ENCODE results near the gene GPR183. TPM values are rescaled to one million over a fixed set of nuclear protein-coding genes. Genes with fewer than 3 reads are reported as not detected.

The GPR183 gene
- total RNA-seq, 1 experiment from 2014 or later: 49.6 TPM

DNA sequence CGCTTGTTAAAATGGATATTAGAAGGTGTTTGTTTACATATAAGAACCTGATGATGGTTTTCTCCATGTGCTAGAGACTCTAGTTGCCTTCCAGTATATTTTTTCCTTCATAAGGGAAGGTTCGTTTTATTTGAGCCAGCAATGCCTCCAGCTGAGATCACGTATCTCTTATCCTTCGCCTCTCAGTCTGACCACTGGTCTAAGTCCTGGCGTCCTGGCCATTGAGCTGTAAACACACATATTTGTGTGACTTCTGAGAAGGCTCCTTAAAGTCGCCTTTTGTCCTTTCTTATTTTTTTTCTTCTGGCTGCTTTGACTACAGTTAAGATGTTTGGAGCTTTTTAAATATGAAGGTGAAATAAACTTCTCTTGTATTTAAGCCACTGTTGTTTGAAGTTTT is 23.7 kb upstream of the GPR183 start:
- Histone ChIP-seq H3K27ac (peak overlapping the region; percentile 19), H3K4me1 (replicated peaks) (peaks cover 45% of the 10 kb centered on the region), H3K27me3 (replicated peaks) (no peaks in the 10 kb centered on the region), H3K36me3 (peaks cover 14% of the 10 kb centered on the region), H3K9me3 (replicated peaks) (no peaks in the 10 kb centered on the region), H3K4me3 (no peak overlapping the region)
- peak; percentile 89 to 92 for DNase-seq (ENCODE audit: low read depth in 1 of 2, low spot score in 2 of 2)

DNA sequence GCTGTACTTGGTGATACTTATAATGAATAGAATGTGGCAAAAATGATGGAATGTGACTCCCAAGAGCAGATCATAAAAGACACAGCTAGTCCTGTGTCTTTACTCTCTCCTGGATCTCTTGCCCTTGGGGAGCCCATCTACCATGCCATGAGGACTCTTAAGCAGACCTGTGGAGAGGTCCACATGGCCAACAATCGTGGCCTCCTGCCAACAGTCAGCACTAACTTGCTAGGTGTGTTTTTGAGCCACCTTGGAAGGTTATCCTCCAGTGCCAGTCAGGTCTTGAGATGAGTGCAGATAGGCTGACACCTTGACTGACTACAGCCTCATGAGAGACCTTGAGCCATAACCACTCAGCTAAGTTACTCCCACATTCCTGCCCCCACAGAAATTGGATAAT is 22.3 kb upstream of the GPR183 start:
- DNase-seq (ENCODE audit: low read depth in 1 of 2, low spot score in 2 of 2): peak in 1 of 2 experiments; percentile 72
- Histone ChIP-seq H3K27me3 (replicated peaks) (no peaks in the 10 kb centered on the region), H3K9me3 (replicated peaks) (no peaks in the 10 kb centered on the region), H3K27ac (peak overlapping the region; percentile 55; the same call in 1 of the 2 replicates), H3K4me1 (replicated peaks) (peaks cover 45% of the 10 kb centered on the region), H3K4me3 (no peak overlapping the region), H3K36me3 (peaks cover 14% of the 10 kb centered on the region)

DNA sequence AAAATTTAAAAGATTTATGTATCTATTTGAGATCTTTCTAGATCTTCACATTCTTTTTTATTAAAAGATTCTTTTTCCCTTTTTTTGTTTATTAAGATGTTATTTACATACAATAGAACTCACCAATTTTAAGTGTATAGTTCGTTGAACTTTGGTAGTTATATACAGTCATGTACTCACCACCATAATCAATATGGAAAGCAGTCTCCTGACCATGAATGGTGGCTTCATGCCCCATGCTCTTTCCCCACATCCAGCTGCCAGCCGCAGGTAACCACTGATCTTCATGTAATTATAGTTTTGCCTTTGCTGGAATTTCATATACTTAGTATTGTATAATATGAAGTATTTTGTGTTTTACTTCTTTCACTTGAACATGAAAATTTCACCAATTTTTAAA is 20.6 kb upstream of the GPR183 start:
- H3K4me3 ChIP-seq: no peak overlapping the region
- no peak overlapping the region for H3K27ac ChIP-seq

DNA sequence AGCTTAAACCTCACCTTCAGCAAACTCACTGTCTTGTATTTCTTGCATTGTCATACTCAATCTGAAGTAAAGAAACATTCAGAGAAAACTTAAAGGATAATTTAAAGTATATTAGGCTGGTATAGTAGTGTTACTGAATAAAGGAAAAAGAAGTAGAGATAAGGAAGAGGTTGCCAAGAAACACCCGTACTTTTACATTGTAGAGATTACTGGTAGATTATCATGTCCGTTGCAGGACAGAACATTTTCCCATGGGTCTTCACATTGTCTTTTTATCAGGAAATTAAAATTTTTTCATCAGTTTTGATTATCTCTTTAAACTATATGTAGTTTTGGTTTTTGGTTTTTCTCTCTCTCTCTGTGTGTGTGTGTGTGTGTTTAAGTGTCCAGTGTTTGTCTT is 19.9 kb upstream of the GPR183 start:
- peaks cover 14% of the 10 kb centered on the region for H3K36me3 ChIP-seq
- H3K27me3 ChIP-seq (replicated peaks): no peaks in the 10 kb centered on the region

More for the DNA sequence above, 20.6 kb upstream of the GPR183 start:
- no peak for DNase-seq (ENCODE audit: low read depth in 1 of 2, low spot score in 2 of 2)
- Histone ChIP-seq H3K4me1 (replicated peaks) (peaks cover 43% of the 10 kb centered on the region), H3K9me3 (replicated peaks) (no peaks in the 10 kb centered on the region), H3K27me3 (replicated peaks) (no peaks in the 10 kb centered on the region), H3K36me3 (peaks cover 14% of the 10 kb centered on the region)

DNA sequence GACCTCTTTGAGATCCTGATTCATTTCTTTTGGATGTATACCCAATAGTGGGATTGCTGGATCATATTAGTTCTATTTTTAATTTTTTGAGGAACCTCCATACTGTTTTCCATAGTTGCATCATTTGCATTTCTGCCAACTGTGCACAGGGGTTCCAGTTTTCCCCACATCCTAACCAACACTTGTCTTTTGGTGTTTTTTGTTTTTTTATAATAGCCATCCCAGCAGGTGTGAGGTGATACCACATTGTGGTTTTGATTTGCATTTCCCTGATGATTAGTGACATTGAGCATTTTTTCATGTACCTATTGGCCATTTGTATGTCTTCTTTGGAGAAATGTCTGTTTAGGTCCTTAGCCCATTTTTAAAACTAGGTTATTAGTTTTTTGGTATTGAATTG is 18.8 kb upstream of the GPR183 start:
- no peak for DNase-seq (ENCODE audit: low read depth in 1 of 2, low spot score in 2 of 2)
- Histone ChIP-seq H3K27ac (no peak overlapping the region), H3K27me3 (replicated peaks) (no peaks in the 10 kb centered on the region), H3K4me1 (replicated peaks) (peaks cover 43% of the 10 kb centered on the region), H3K4me3 (no peak overlapping the region), H3K36me3 (peaks cover 14% of the 10 kb centered on the region), H3K9me3 (replicated peaks) (no peaks in the 10 kb centered on the region)

More for the DNA sequence above, 19.9 kb upstream of the GPR183 start:
- no peak for DNase-seq (ENCODE audit: low read depth in 1 of 2, low spot score in 2 of 2)
- Histone ChIP-seq H3K4me1 (replicated peaks) (peaks cover 43% of the 10 kb centered on the region), H3K9me3 (replicated peaks) (no peaks in the 10 kb centered on the region), H3K4me3 (no peak overlapping the region), H3K27ac (no peak overlapping the region)

DNA sequence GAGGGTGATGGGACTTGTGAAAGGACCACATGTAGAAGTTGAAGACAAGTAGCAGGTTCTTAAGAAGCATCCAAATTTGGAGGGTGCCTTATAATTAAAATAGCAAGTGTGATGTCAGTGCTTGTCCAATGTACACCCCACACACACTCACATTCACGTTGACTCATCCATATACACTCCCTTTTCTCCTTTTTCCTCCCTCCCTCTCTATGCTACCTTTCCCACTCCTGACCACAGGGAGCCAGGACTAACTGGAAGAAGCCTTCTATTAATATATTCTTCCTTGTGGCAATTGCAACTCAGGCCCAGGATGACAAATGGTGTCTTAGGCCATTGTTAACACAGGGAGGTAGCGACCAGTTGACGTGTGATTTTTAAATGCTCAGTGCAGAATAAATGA is 16.3 kb upstream of the GPR183 start:
- Histone ChIP-seq H3K9me3 (replicated peaks) (no peaks in the 10 kb centered on the region), H3K27ac (no peak overlapping the region), H3K36me3 (peaks cover 4% of the 10 kb centered on the region), H3K4me3 (no peak overlapping the region), H3K27me3 (replicated peaks) (no peaks in the 10 kb centered on the region), H3K4me1 (replicated peaks) (peaks cover 46% of the 10 kb centered on the region)
- DNase-seq (ENCODE audit: low read depth in 1 of 2, low spot score in 2 of 2): peak in 1 of 2 experiments; percentile 58

DNA sequence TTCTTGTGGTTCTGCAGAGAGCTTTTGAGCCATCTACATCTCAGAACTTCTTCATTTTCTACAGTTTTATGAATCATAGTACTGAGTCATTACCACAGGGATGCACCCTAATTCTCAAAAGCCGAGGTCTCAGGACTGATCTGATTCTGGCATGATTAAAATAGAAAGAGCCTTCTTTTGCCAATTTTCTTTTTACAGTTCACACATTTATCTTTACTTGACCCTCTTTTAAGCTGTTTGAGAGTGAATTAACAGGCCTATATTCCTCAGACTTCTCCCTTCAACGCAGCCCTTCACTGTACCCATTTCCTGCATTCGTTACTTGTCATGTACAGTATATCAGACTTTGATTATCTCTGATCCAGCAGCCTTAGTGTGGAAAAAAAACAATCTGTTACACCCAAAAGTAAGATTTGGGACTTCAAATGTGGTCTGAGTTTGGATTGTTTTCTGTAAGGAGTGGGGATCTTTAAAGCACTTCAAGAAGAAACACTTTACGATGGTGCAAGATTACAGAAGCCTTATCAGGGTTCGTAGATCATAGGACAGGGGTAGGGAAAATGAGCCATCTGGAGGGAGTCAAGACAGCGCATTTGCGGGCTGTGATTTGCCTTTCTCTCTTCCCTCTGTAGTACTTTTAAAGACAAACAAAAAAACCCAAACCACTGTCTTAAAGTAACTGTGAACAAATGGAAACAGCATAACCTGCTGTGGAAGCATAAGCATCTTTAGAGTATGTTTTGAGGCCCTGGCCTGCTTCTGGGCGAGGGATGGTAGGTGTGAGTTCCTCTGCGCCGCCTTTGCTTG is 15.3 kb upstream of the GPR183 start:
- peaks cover 46% of the 10 kb centered on the region for H3K4me1 ChIP-seq (replicated peaks)
- no peaks in the 10 kb centered on the region for H3K9me3 ChIP-seq (replicated peaks)
- H3K27ac ChIP-seq: peak overlapping the region; percentile 25
- H3K4me3 ChIP-seq: no peak overlapping the region
- no peaks in the 10 kb centered on the region for H3K27me3 ChIP-seq (replicated peaks)
- DNase-seq (ENCODE audit: low read depth in 1 of 2, low spot score in 2 of 2): peak; percentile 74 to 95
- H3K36me3 ChIP-seq: no peaks in the 10 kb centered on the region; the same call in 1 of the 2 replicates

DNA sequence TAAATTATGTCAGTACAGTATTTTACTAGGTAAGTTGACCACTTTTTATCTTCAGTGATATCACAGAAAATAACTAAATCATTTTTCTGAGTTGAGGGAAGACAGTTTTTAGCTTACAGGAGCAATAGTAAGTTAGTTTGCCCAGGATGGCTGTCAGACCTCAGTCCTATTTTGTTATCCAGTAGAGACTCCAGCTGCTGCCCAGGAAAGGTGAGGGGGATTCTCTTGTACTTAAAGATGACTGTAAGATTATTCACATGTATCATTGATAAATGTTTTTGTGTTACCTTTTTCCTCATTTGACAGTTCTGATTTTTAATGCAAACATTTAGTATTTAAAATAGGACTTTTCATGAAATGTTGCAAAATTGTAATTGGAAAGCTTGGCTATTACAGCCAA is 14.5 kb upstream of the GPR183 start:
- DNase-seq (ENCODE audit: low read depth in 1 of 2, low spot score in 2 of 2): peak; percentile 56 to 60
- Histone ChIP-seq H3K9me3 (replicated peaks) (no peaks in the 10 kb centered on the region), H3K27me3 (replicated peaks) (no peaks in the 10 kb centered on the region), H3K4me1 (replicated peaks) (peaks cover 50% of the 10 kb centered on the region), H3K4me3 (no peak overlapping the region), H3K36me3 (no peaks in the 10 kb centered on the region; the same call in 1 of the 2 replicates), H3K27ac (peak overlapping the region; percentile 25)

DNA sequence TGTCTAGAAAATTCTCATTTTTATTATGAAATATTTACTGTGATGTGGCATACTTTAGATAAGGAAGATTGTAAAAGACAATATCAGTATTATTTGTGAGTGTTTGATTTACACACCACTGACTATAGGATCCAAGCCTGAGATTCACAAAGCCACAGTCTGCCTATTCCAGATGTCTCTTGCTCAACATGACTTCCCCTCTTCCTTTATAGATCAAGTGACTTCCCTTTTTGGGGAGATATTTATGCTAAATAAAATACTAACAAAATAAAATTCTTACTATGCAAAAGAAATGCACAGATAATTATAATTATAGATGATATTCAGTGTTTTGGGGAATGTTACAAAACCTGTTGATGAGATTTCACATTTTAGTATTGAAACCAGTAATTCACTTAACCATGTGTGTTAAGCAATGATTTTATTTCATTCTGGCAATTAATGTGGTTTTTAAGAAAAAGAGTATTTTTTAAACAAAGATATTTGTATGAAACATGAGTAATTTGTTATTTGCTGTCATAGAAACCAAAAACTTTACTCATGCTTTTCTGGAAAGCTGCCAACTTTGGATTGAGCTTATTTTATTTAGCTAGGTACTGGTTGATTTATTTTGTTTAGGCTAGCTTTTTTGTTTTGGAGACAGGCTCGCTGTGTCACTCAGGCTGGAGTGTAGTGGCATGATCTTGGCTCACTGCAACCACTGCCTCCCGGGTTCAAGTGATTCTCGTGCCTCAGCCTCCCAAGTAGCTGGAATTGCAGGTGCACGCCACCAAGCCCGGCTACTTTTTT is 13.7 kb upstream of the GPR183 start:
- no peaks in the 10 kb centered on the region; the same call in 1 of the 2 replicates for H3K36me3 ChIP-seq
- peaks cover 53% of the 10 kb centered on the region for H3K4me1 ChIP-seq (replicated peaks)
- peak overlapping the region; percentile 70 for H3K27ac ChIP-seq
- H3K9me3 ChIP-seq (replicated peaks): no peaks in the 10 kb centered on the region
- H3K4me3 ChIP-seq: no peak overlapping the region
- peak; percentile 89 to 99 for DNase-seq (ENCODE audit: low read depth in 1 of 2, low spot score in 2 of 2)
- H3K27me3 ChIP-seq (replicated peaks): no peaks in the 10 kb centered on the region

DNA sequence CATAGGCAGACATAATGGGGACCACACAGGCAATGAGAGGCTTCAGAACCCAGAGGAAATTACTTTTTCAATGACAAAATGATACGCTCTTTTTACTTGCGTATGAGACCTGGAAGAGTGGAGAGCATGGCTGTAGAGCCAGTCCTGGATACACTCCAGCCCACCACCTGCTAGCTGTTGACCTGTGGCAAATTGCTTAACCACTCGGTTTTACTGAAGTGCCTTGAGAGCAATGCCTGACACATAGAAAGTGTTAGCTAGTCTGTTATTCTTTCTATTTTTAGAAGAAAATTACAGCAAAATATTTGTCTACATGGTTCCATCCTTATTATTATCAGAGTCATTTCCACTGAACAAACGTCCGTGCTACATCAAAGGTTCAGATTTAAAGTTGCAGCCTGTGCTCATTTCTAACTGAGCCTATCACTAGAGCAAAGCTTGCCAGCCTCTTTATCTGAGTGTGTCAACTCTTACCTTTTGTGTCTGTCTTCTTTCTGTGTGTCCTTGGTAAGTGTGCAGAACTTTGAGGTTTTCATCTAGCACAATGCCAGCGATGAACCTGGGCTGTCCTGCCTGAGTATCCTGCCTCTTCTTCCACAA is 9.6 kb upstream of the GPR183 start:
- peaks cover 47% of the 10 kb centered on the region for H3K4me1 ChIP-seq (replicated peaks)

DNA sequence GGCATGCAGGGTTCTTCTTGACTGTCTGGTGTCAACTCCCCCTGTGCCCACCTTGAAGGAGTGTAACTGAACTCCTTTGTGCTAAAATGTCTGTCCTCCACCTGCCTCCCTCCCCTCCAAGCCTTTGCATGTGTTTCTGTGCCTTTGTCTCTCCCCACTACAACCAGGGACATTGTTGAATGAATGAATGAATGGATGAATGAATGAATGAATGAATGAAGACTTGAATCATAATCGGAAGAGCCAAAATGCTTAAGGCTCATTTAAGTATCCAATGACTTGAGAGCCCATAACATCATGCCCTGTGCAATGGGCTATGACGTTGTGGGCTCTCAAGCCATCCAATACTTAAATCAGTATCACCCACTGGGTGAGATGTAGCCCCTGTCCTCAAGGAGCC is 9.0 kb upstream of the GPR183 start:
- H3K36me3 ChIP-seq: peaks cover 5% of the 10 kb centered on the region; the same call in 1 of the 2 replicates
- no peak overlapping the region for H3K4me3 ChIP-seq
- no peak for DNase-seq (ENCODE audit: low read depth in 1 of 2, low spot score in 2 of 2)
- H3K4me1 ChIP-seq (replicated peaks): peaks cover 47% of the 10 kb centered on the region
- no peaks in the 10 kb centered on the region for H3K27me3 ChIP-seq (replicated peaks)
- no peak overlapping the region for H3K27ac ChIP-seq
- H3K9me3 ChIP-seq (replicated peaks): no peaks in the 10 kb centered on the region

More for the DNA sequence above, 9.6 kb upstream of the GPR183 start:
- no peak overlapping the region for H3K4me3 ChIP-seq
- H3K27ac ChIP-seq: no peak overlapping the region
- H3K27me3 ChIP-seq (replicated peaks): no peaks in the 10 kb centered on the region
- H3K36me3 ChIP-seq: peaks cover 5% of the 10 kb centered on the region; the same call in 1 of the 2 replicates
- no peaks in the 10 kb centered on the region for H3K9me3 ChIP-seq (replicated peaks)
- DNase-seq (ENCODE audit: low read depth in 1 of 2, low spot score in 2 of 2): no peak

DNA sequence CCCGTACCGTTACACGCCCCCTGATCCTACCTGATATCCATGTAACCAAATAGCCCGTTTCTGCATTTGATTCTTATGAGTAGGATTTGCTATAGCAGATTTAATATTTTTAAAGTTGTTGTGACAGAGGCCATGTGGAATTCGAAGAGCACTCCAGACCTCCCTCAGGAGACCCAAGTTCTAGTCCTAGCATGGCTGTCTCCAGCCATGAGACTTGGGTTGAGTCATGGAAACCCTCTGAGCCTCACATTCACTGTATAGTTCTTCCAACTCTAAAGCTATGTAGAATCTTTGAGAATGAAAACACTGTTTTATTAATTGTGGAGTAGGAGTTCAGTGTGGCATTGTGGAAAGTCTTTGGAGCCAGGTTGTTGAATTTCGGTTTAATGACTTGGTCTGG is 8.0 kb upstream of the GPR183 start:
- H3K27me3 ChIP-seq (replicated peaks): no peaks in the 10 kb centered on the region
- peaks cover 5% of the 10 kb centered on the region; the same call in 1 of the 2 replicates for H3K36me3 ChIP-seq
- H3K4me3 ChIP-seq: no peak overlapping the region
- H3K9me3 ChIP-seq (replicated peaks): no peaks in the 10 kb centered on the region
- DNase-seq (ENCODE audit: low read depth in 1 of 2, low spot score in 2 of 2): no peak
- H3K4me1 ChIP-seq (replicated peaks): peaks cover 47% of the 10 kb centered on the region
- no peak overlapping the region for H3K27ac ChIP-seq

DNA sequence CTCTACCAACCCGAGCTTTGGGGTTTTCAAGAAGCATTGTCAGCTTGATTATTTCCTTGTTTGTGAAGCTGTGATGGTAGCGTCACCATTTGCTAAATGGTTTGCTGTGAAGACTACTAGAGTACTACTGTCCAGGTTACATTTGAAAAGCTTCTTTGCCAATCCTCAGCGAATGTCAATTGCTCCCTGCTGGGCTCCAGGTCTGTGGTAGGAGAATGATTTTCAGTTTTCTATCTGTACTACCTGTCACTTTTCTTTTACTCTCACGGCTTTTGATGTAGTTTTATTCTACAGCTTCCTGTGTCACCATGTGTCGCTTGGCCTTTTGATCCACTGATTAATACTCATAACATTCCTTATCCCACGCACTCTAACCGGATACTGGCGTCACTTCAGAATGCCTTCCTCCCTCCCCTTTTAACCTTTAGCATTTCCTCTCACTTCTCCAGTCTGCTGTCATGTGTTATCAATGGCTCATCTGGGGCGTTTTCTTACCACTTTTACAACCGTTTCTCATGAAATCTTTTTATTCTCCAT is 7.5 kb upstream of the GPR183 start:
- Histone ChIP-seq H3K4me1 (replicated peaks) (peaks cover 47% of the 10 kb centered on the region), H3K27me3 (replicated peaks) (no peaks in the 10 kb centered on the region), H3K27ac (no peak overlapping the region), H3K36me3 (peaks cover 5% of the 10 kb centered on the region; the same call in 1 of the 2 replicates), H3K9me3 (replicated peaks) (0 out of 2 replicates have a peak, but pooled peaks cover under 1% of the 10 kb centered on the region), H3K4me3 (no peak overlapping the region)
- no peak for DNase-seq (ENCODE audit: low read depth in 1 of 2, low spot score in 2 of 2)
